Thyroid gland (tissue), 4 donors: ENCODE data around the gene COMMD10. TPM values are rescaled to one million over a fixed set of nuclear protein-coding genes. Genes with fewer than 3 reads are reported as not detected.

Experiments used
- DNase-seq, 2 donors: peaks; one replicate each; pipeline ENCODE4 v3.0.0-alpha.2; 2019
- H3K27ac ChIP-seq, 3 donors: fragments of 200-600 bp; sonication (generic); 1 replicate in 2 of 3; 2 replicates in 1 of 3; pipeline ENCODE4 v1.5.1; 2016 to 2019; ENCODE audit warnings: mild to moderate bottlenecking in 1 of 3, moderate library complexity in 1 of 3
- H3K27me3 ChIP-seq: fragments of 200-600 bp; sonication (generic); one replicate; pipeline ENCODE4 v1.5.1; 2019
- H3K36me3 ChIP-seq, 2 donors: fragments of 200-600 bp; sonication (generic); one replicate each; pipeline ENCODE4 v1.5.1; 2016 to 2019
- H3K4me1 ChIP-seq, 2 donors: fragments of 200-600 bp; sonication (generic); one replicate each; pipeline ENCODE4 v1.5.1; 2017 to 2019
- H3K4me3 ChIP-seq, 3 donors: fragments of 200-600 bp; sonication (generic); replicated peaks in 1 of 3; 1 replicate in 2 of 3; 2 replicates in 1 of 3; pipeline ENCODE4 v1.5.1; 2016; ENCODE audit warnings: mild to moderate bottlenecking in 1 of 3
- H3K9me3 ChIP-seq: fragments of 200-600 bp; sonication (generic); one replicate; pipeline ENCODE4 v1.5.1; 2017
- CTCF ChIP-seq, 6 experiments: fragments of 200-600 bp in 3 of 6; fragments of 450-650 bp in 3 of 6; sonication (generic) in 3 of 6; IDR thresholded peaks; one replicate each; pipeline ENCODE4 v1.5.1; 2016 to 2019; ENCODE audit warnings: antibody characterized with exemption in 6 of 6, mild to moderate bottlenecking in 2 of 6, inconsistent platforms in 1 of 6, moderate library complexity in 1 of 6
- POLR2A ChIP-seq, 2 donors: fragments of 450-650 bp; IDR thresholded peaks; one replicate each; pipeline ENCODE4 v1.6.1; 2017; ENCODE audit warnings: antibody characterized with exemption in 2 of 2, mild to moderate bottlenecking in 2 of 2, moderate library complexity in 1 of 2
- WGBS, 2 donors: methylation state at CpG; one replicate each; pipeline ENCODE4 v1.1.5; 2017; 5-methylcytosine and 5-hydroxymethylcytosine counted together
- intact Hi-C: fragments of 100-400 bp; cut with DNase I; formaldehyde crosslinking; loops from one replicate; pipeline ENCODE4 v1.15.1; 2023
- total RNA-seq, 4 donors: library from RNA; depleted of rRNA; stranded (reverse); fragments of >200 nt; gene quantifications; one replicate each; pipeline ENCODE4 v1.2.3, GENCODE V29; 2016

The COMMD10 gene
- total RNA-seq, 4 donors from 2014 or later = 51.9 to 73.5 (median 60.7) TPM

- DNase-seq = no peak
- 94 to 96% methylated on average over 1 of the region's 1 CpG for WGBS, 2 donors
These were observed 216.3 kb downstream of the COMMD10 start for GRCh38 chr5:116301110-116301509.

GRCh38 chr5:116303340-116303739, 218.5 kb downstream of the COMMD10 start:
- TF ChIP-seq CTCF (IDR thresholded peaks at IDR 0.05) = no peak
- TF ChIP-seq POLR2A (IDR thresholded peaks at IDR 0.05) = no peak
- Histone ChIP-seq H3K36me3 (peaks cover 14 to 38% of the 10 kb centered on the region in 2 donors), H3K27me3 (no peaks in the 10 kb centered on the region), H3K9me3 (no peaks in the 10 kb centered on the region), H3K4me3 (no peak overlapping the region), H3K27ac (no peak overlapping the region), H3K4me1 (no peaks in the 10 kb centered on the region)
- no peak for DNase-seq
- WGBS, 2 donors = 82 to 89% methylated on average over 1 of the region's 1 CpG
- intact Hi-C loops = no loop called here

More at GRCh38 chr5:116301110-116301509, 216.3 kb downstream of the COMMD10 start:
- intact Hi-C loops = no loop called here
- Histone ChIP-seq H3K36me3 (peaks cover 7 to 30% of the 10 kb centered on the region in 2 donors), H3K27me3 (no peaks in the 10 kb centered on the region), H3K9me3 (no peaks in the 10 kb centered on the region), H3K4me3 (no peak overlapping the region), H3K27ac (no peak overlapping the region), H3K4me1 (no peaks in the 10 kb centered on the region)
- TF ChIP-seq POLR2A (IDR thresholded peaks at IDR 0.05) (no peak), CTCF (IDR thresholded peaks at IDR 0.05) (no peak)

GRCh38 chr5:116303810-116304209, 219.0 kb downstream of the COMMD10 start:
- 93% methylated on average over 4 of the region's 4 CpGs for WGBS, 2 donors
- no peak for TF ChIP-seq CTCF (IDR thresholded peaks at IDR 0.05)
- no peak for TF ChIP-seq POLR2A (IDR thresholded peaks at IDR 0.05)
- no peak overlapping the region for H3K27ac ChIP-seq

GRCh38 chr5:116305899-116306298, 221.1 kb downstream of the COMMD10 start:
- no peak for DNase-seq
- Histone ChIP-seq H3K27ac (no peak overlapping the region), H3K4me1 (no peaks in the 10 kb centered on the region), H3K36me3 (peaks cover 14 to 25% of the 10 kb centered on the region in 2 donors), H3K27me3 (no peaks in the 10 kb centered on the region), H3K4me3 (no peak overlapping the region), H3K9me3 (no peaks in the 10 kb centered on the region)
- intact Hi-C loops = no loop called here
- 97 to 100% methylated on average over 1 of the region's 1 CpG for WGBS, 2 donors
- TF ChIP-seq POLR2A (IDR thresholded peaks at IDR 0.05) (no peak), CTCF (IDR thresholded peaks at IDR 0.05) (no peak)

More at GRCh38 chr5:116303810-116304209, 219.0 kb downstream of the COMMD10 start:
- intact Hi-C loops = no loop called here
- Histone ChIP-seq H3K4me3 (no peak overlapping the region), H3K4me1 (no peaks in the 10 kb centered on the region), H3K9me3 (no peaks in the 10 kb centered on the region), H3K36me3 (peaks cover 14 to 33% of the 10 kb centered on the region in 2 donors), H3K27me3 (no peaks in the 10 kb centered on the region)
- no peak for DNase-seq

GRCh38 chr5:116306846-116307245, 222.0 kb downstream of the COMMD10 start:
- peaks cover 14 to 25% of the 10 kb centered on the region in 2 donors for H3K36me3 ChIP-seq
- TF ChIP-seq POLR2A (IDR thresholded peaks at IDR 0.05) (no peak), CTCF (IDR thresholded peaks at IDR 0.05) (no peak)
- H3K27ac ChIP-seq = no peak overlapping the region
- intact Hi-C loops = no loop called here
- no peak for DNase-seq
- no peaks in the 10 kb centered on the region for H3K27me3 ChIP-seq
- no peak overlapping the region for H3K4me3 ChIP-seq
- H3K9me3 ChIP-seq = no peaks in the 10 kb centered on the region
- 93 to 97% methylated on average over 2 of the region's 2 CpGs for WGBS, 2 donors
- H3K4me1 ChIP-seq = no peaks in the 10 kb centered on the region
